T-cell (primary cell): ENCODE results near the gene C1orf21. TPM values are rescaled to one million over a fixed set of nuclear protein-coding genes. Genes with fewer than 3 reads are reported as not detected.

Experiments used
- ATAC-seq, 4 experiments: fragments of 200-7000 bp in 3 of 4; fragments of 150-1000 bp in 1 of 4; cut with Tn5 transposase; replicated peaks in 1 of 4; 1 replicate in 3 of 4; 2 replicates in 1 of 4; pipeline ENCODE4 v1.10.0; 2021; ENCODE audit warnings: moderate library complexity in 3 of 4, mild to moderate bottlenecking in 2 of 4, moderate number of reproducible peaks in 1 of 4
- CTCF ChIA-PET, 2 donors: fragments of 300-600 bp; sonication (Branson Sonifier 250); formaldehyde crosslinking; loops; one replicate each; lab custom pipeline; 2022; ENCODE audit warnings: antibody characterized with exemption in 2 of 2; lab: Charles Lee
- POLR2A ChIA-PET, 2 donors: fragments of 300-600 bp; sonication (Branson Sonifier 250); formaldehyde crosslinking; loops; one replicate each; lab custom pipeline; 2022; ENCODE audit warnings: antibody characterized with exemption in 2 of 2; lab: Charles Lee
- DNase-seq, 35 experiments: peaks; one replicate each; pipeline versions ENCODE4 v3.0.0 to v3.0.0-alpha.2; 2013 to 2023
- H3K27ac ChIP-seq: one replicate; pipeline ENCODE4 v1.5.1; 2013; ENCODE audit warnings: low read length
- H3K27me3 ChIP-seq, 2 experiments: replicated peaks in 1 of 2; 1 replicate in 1 of 2; 2 replicates in 1 of 2; pipeline versions ENCODE4 v1.6.1 to v1.7.0; 2013; ENCODE audit warnings: low read length in 1 of 2, mixed read lengths in 1 of 2; ENCODE audit not compliant: control insufficient read depth in 2 of 2, insufficient read depth in 2 of 2; ENCODE audit errors: extremely low read depth in 1 of 2
- H3K36me3 ChIP-seq, 2 donors: 1 replicate in 1 of 2; 2 replicates in 1 of 2; pipeline versions ENCODE4 v1.6.1 to v1.7.0; 2013; ENCODE audit warnings: low read length in 1 of 2; ENCODE audit not compliant: control insufficient read depth in 2 of 2, insufficient read depth in 1 of 2; ENCODE audit errors: extremely low read depth in 1 of 2
- H3K4me1 ChIP-seq, 2 experiments: 1 replicate in 1 of 2; 2 replicates in 1 of 2; pipeline versions ENCODE4 v1.6.1 to v1.7.0; 2013; ENCODE audit warnings: low read length in 2 of 2, mixed read lengths in 1 of 2; ENCODE audit not compliant: insufficient read depth in 2 of 2, control insufficient read depth in 1 of 2; ENCODE audit errors: extremely low read depth in 1 of 2
- H3K4me3 ChIP-seq, 2 donors: 1 replicate in 1 of 2; 2 replicates in 1 of 2; pipeline versions ENCODE4 v1.5.1 to v1.7.0; 2013; ENCODE audit warnings: mild to moderate bottlenecking in 2 of 2, low read length in 1 of 2, moderate library complexity in 1 of 2; ENCODE audit not compliant: control insufficient read depth in 1 of 2; ENCODE audit errors: extremely low read depth in 1 of 2
- H3K9me3 ChIP-seq: 2 replicates; pipeline ENCODE4 v1.7.0; 2013
- H3K27ac Mint-ChIP-seq, 2 donors: one replicate each; pipeline ENCODE4 v1.8.0; 2020 to 2021; ENCODE audit warnings: mild to moderate bottlenecking in 2 of 2, mixed read lengths in 2 of 2
- H3K27me3 Mint-ChIP-seq, 2 donors: one replicate each; pipeline ENCODE4 v1.8.0; 2021 to 2022; ENCODE audit warnings: mixed read lengths in 2 of 2
- H3K36me3 Mint-ChIP-seq: one replicate; pipeline ENCODE4 v1.8.0; 2021; ENCODE audit warnings: mixed read lengths
- H3K4me1 Mint-ChIP-seq, 3 donors: one replicate each; pipeline ENCODE4 v1.8.0; 2020 to 2022; ENCODE audit warnings: mixed read lengths in 3 of 3, mild to moderate bottlenecking in 1 of 3
- H3K4me3 Mint-ChIP-seq, 3 donors: one replicate each; pipeline ENCODE4 v1.8.0; 2020 to 2022; ENCODE audit warnings: mild to moderate bottlenecking in 3 of 3, mixed read lengths in 3 of 3, moderate library complexity in 3 of 3
- H3K9me3 Mint-ChIP-seq, 3 donors: one replicate each; pipeline ENCODE4 v1.8.0; 2020 to 2022; ENCODE audit warnings: mixed read lengths in 3 of 3
- WGBS: methylation state at CpG from one replicate; pipeline ENCODE4 v1.1.5; 2013; ENCODE audit warnings: missing lambda C conversion rate; ENCODE audit not compliant: insufficient coverage; 5-methylcytosine and 5-hydroxymethylcytosine counted together
- total RNA-seq, 35 experiments: library from RNA in 6 of 35; stranded (reverse) in 6 of 35; fragments of 120-200 nt in 1 of 35; gene quantifications; one replicate each; pipeline versions ENCODE4 v1.2.1 to v1.2.4 and lab custom pipeline; 2013 to 2026

Gene C1orf21
- total RNA-seq, 5 donors from 2014 or later (not counting 1 experiment from before 2014, with no cell fraction given): 1.4 to 17.2 (median 5.9) TPM

DNA sequence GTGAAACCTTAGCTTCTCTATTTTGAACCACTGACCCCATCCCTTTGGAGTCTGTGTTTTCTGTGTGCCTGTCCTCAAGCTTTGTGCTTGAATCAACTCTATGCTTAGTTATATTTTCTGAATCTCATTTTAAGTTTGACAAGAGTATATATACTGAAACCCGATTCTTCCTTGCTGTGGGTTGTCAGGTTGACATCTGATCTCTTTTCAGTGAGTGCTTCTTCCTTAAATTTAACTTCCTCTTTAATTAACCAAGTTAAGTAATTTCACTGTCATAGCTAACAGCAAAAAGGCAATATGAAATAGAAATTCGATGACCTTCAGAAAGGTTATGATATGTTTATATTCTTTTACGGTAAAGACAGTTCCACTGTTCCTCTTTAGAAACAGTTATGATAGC lies 69.4 kb downstream of the C1orf21 start:
- DNase-seq (no peak), ATAC-seq (no peak)
- Mint-ChIP-seq H3K4me3 (no peak overlapping the region), H3K27me3 (peaks cover 3 to 4% of the 10 kb centered on the region in 2 donors), H3K9me3 (no peaks in the 10 kb centered on the region), H3K36me3 (no peaks in the 10 kb centered on the region), H3K27ac (no peak overlapping the region), H3K4me1 (peaks cover 0 to 2% (median 0%) of the 10 kb centered on the region in 3 donors)
- POLR2A ChIA-PET: no interaction called here
- Histone ChIP-seq H3K36me3 (no peaks in the 10 kb centered on the region), H3K27me3 (no peaks in the 10 kb centered on the region), H3K4me3 (no peak overlapping the region), H3K27ac (no peak overlapping the region), H3K9me3 (no peaks in the 10 kb centered on the region), H3K4me1 (no peaks in the 10 kb centered on the region)
- CTCF ChIA-PET: no interaction called here
- no CpG with 5 or more reads among the region's 3 CpGs for WGBS

DNA sequence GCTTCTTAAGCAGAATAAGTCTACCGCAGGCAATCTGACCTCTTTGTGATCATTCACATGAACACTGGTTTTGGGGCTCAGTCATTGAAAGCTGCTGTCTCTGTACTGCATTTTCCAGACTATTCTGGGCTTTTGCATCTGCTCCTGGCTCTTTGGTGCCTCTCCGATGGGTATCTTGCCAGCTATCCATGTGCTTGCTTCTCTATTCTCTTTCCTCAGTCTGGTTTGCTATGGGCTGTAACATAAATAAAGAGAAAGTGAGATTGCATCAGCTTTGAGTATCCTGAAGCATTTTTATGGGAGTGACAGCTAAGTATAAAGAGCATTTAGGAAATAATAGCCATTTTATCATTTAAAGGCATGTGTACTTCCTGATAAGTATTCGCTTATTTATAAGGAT lies 70.7 kb downstream of the C1orf21 start:
- WGBS: 100% methylated on average over 1 of the region's 3 CpGs
- ATAC-seq (no peak), DNase-seq (no peak)
- Histone ChIP-seq H3K4me1 (no peaks in the 10 kb centered on the region), H3K27me3 (no peaks in the 10 kb centered on the region), H3K9me3 (no peaks in the 10 kb centered on the region), H3K36me3 (no peaks in the 10 kb centered on the region), H3K4me3 (no peak overlapping the region), H3K27ac (no peak overlapping the region)
- H3K27ac Mint-ChIP-seq: no peak overlapping the region
- H3K27me3 Mint-ChIP-seq: peaks cover 3 to 4% of the 10 kb centered on the region in 2 donors
- H3K36me3 Mint-ChIP-seq: no peaks in the 10 kb centered on the region
- CTCF ChIA-PET: no interaction called here
- no peaks in the 10 kb centered on the region for H3K9me3 Mint-ChIP-seq
- H3K4me3 Mint-ChIP-seq: no peak overlapping the region
- peaks cover 0 to 2% (median 0%) of the 10 kb centered on the region in 3 donors for H3K4me1 Mint-ChIP-seq
- POLR2A ChIA-PET: no interaction called here

DNA sequence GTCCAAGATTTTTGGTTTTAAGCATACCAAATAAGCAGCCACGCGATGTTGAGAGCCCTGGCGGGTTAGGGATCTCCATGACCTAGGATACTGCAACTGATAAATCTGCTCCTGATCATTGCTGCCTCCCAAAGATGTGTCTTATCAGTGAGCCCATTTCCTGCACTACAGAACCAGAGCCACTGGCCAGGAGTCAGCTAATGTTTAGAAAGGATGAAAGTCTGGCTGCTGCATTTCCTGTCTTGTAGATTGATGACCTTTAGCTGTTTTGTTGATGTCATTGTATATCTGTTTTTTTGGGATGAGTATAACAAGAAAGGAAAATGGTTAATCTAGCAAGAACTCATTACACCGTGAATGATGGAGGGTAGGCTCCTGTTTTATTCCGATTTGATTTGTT lies 74.5 kb downstream of the C1orf21 start:
- 90% methylated on average over 3 of the region's 5 CpGs for WGBS
- POLR2A ChIA-PET: no interaction called here
- Mint-ChIP-seq H3K36me3 (no peaks in the 10 kb centered on the region), H3K27ac (no peak overlapping the region), H3K9me3 (no peaks in the 10 kb centered on the region), H3K27me3 (peaks cover 4 to 5% of the 10 kb centered on the region in 2 donors), H3K4me3 (no peak overlapping the region), H3K4me1 (no peaks in the 10 kb centered on the region)
- no peaks in the 10 kb centered on the region for H3K27me3 ChIP-seq
- DNase-seq (no peak), ATAC-seq (no peak)
- H3K4me3 ChIP-seq: no peak overlapping the region
- no peaks in the 10 kb centered on the region for H3K4me1 ChIP-seq
- no peaks in the 10 kb centered on the region for H3K9me3 ChIP-seq
- H3K27ac ChIP-seq: no peak overlapping the region
- CTCF ChIA-PET: no interaction called here
- no peaks in the 10 kb centered on the region for H3K36me3 ChIP-seq

DNA sequence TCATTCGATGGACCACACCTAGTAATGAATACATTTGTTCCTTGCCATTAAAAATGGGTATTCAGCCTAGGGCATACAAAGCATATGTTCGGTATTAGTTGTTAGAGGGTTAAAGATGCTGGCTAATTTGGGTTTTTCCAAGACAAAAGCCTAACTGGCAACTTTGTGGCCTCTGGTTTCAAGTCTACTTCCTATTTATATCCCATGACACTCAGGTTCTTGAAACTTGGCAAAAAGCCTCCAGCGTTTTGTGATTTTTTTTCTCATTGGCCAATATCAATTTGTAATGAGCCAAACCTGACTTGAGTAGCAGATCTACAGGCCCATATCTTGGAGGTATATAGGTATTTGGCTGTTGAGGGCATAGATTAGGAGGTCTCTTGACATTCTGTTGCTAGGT lies 75.3 kb downstream of the C1orf21 start:
- H3K4me3 Mint-ChIP-seq: no peak overlapping the region
- CTCF ChIA-PET: no interaction called here
- WGBS: no CpG with 5 or more reads among the region's 3 CpGs

DNA sequence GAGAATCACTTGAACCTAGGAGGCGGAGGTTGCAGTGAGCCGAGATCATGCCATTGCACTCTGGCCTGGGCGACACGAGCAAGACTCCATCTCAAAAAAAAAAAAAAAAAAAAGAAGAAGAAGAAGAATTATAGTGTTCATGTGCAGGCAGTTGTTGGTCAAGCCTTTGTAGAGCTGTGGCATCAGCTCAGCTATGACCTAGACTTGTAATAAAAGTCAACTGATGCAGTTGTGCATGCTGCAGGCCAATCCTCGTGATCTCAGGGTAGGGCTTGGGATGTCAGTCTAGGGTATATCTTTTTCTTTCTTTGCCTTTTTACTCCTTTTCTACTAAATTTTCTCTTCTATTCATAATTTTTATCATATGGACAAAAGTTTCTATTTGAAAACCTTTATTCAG lies 76.2 kb downstream of the C1orf21 start:
- Mint-ChIP-seq H3K9me3 (no peaks in the 10 kb centered on the region), H3K36me3 (no peaks in the 10 kb centered on the region), H3K27me3 (peaks cover 5 to 7% of the 10 kb centered on the region in 2 donors), H3K4me1 (no peaks in the 10 kb centered on the region), H3K27ac (no peak overlapping the region), H3K4me3 (no peak overlapping the region)
- DNase-seq: no peak
- ChIA-PET CTCF (no interaction called here), POLR2A (no interaction called here)
- H3K36me3 ChIP-seq: no peaks in the 10 kb centered on the region
- WGBS: no CpG with 5 or more reads among the region's 5 CpGs
- no peaks in the 10 kb centered on the region for H3K4me1 ChIP-seq
- ATAC-seq: no peak
- H3K9me3 ChIP-seq: no peaks in the 10 kb centered on the region
- no peak overlapping the region for H3K27ac ChIP-seq
- H3K4me3 ChIP-seq: no peak overlapping the region
- H3K27me3 ChIP-seq: no peaks in the 10 kb centered on the region

More for the DNA sequence above, 75.3 kb downstream of the C1orf21 start:
- Histone ChIP-seq H3K27me3 (no peaks in the 10 kb centered on the region), H3K4me3 (no peak overlapping the region), H3K36me3 (no peaks in the 10 kb centered on the region), H3K4me1 (no peaks in the 10 kb centered on the region), H3K9me3 (no peaks in the 10 kb centered on the region), H3K27ac (no peak overlapping the region)
- Mint-ChIP-seq H3K27me3 (peaks cover 4 to 5% of the 10 kb centered on the region in 2 donors), H3K36me3 (no peaks in the 10 kb centered on the region), H3K4me1 (no peaks in the 10 kb centered on the region), H3K9me3 (no peaks in the 10 kb centered on the region), H3K27ac (no peak overlapping the region)
- DNase-seq: no peak
- POLR2A ChIA-PET: no interaction called here
- no peak for ATAC-seq

DNA sequence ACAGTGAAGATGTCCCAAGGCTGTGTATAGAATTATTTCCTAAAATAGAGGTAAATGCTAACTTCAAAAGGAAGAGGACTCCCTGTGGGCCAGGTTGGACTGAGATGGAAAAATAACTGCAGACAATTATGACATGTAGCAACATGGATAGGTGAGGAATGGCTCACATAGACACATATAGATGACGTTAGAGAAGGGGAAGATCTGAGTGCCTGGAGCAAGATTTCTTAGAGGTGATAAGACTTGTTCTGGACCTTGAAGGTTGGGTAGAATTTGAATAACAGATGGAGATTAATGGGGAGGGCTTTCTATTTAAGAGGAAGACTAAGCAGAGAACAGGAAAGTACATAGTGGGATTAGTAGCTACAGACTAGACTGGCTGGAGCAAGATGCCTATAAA lies 76.9 kb downstream of the C1orf21 start:
- ATAC-seq: no peak
- Mint-ChIP-seq H3K9me3 (no peaks in the 10 kb centered on the region), H3K4me1 (no peaks in the 10 kb centered on the region), H3K27ac (no peak overlapping the region), H3K36me3 (no peaks in the 10 kb centered on the region), H3K27me3 (peaks cover 3 to 7% of the 10 kb centered on the region in 2 donors), H3K4me3 (no peak overlapping the region)
- no peaks in the 10 kb centered on the region for H3K4me1 ChIP-seq
- no peaks in the 10 kb centered on the region for H3K36me3 ChIP-seq
- no peaks in the 10 kb centered on the region for H3K9me3 ChIP-seq
- H3K27me3 ChIP-seq: no peaks in the 10 kb centered on the region
- H3K4me3 ChIP-seq: no peak overlapping the region
- CTCF ChIA-PET: no interaction called here
- WGBS: 100% methylated on average over 1 of the region's 1 CpG
- no peak for DNase-seq
- H3K27ac ChIP-seq: no peak overlapping the region
- POLR2A ChIA-PET: no interaction called here

DNA sequence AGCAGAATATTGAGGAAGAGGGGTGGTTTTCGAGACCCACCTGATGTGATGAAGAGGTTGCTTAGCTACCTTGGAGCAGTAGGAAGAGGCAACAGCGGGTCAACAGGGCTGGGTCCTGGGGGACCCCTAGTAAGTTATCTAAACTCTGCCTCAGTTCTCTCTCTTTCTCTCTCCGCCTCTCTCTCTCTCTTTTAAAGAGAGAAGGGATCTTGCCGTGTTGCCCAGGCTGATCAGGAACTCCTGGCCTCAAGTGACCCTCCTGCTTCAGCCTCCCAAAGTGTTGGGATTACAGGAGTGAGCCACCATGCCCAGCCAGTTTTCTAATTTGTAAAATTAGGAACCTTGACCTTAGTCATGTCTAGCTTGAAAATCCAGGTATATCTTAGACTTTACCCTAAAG lies 77.9 kb downstream of the C1orf21 start:
- Histone ChIP-seq H3K4me3 (no peak overlapping the region), H3K27me3 (no peaks in the 10 kb centered on the region), H3K4me1 (no peaks in the 10 kb centered on the region), H3K36me3 (no peaks in the 10 kb centered on the region), H3K9me3 (no peaks in the 10 kb centered on the region), H3K27ac (no peak overlapping the region)
- Mint-ChIP-seq H3K9me3 (no peaks in the 10 kb centered on the region), H3K27ac (no peak overlapping the region), H3K4me1 (no peaks in the 10 kb centered on the region), H3K36me3 (no peaks in the 10 kb centered on the region), H3K27me3 (peaks cover 3 to 9% of the 10 kb centered on the region in 2 donors), H3K4me3 (no peak overlapping the region)
- ChIA-PET POLR2A (no interaction called here), CTCF (interaction anchor here in 1 of 2 donors (0.6 kb wide), 1 partner anchor 115 kb away, joined by 3 read pairs; no protein-coding TSS in a partner anchor)
- no CpG with 5 or more reads among the region's 4 CpGs for WGBS
- no peak for DNase-seq
- ATAC-seq: no peak
